GM10266 (cell line): ENCODE results near the gene KDM1B.
"Not testable (repeated sequence)": the region's sequence is repeated elsewhere in the genome, so short reads cannot be mapped to it uniquely, and the experiment has no call there.

Experiments
- DNase-seq: peaks from one replicate; pipeline ENCODE4 v3.0.0; 2012; ENCODE audit errors: extremely low spot score
- TF ChIP-seq, protein P1 (sequence below): IDR thresholded peaks from 2 replicates; pipeline ENCODE4 v1.5.1; 2012; ENCODE audit warnings: mild to moderate bottlenecking, low read depth; ENCODE audit not compliant: control insufficient read depth, insufficient read depth; ENCODE audit errors: missing control alignments

The KDM1B gene

DNA sequence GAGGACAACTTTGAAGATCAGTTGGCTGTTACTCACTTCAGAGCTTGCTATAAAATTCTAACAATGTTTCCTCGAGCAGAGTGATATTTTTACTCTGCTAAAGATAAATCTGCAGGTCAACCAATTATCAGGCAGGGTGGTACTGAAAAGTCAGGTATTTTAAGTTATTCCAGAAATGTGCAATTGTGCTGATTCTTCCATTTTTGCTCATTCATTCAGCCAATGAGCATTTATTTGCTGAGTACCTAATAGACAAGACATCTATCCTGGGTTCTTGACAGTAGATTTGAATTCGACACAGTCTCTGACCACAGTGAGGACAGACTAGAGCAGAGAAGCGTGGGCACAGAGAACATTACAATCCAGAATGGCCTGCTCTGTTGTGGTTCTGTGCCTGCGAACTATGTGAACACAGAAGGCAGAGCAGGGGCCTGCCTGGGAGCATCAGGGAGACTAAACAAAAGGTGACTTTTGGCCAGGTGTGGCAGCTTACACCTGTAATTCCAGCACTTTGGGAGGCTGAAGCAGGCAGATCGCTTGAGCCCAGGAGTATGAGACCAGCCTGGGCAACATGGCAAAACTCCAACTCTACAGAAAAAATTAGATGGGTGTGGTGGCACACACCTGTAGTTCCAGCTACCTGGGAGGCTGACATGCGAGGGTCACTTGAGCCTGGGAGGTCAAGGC lies 15.1 kb upstream of the KDM1B start:
- TF ChIP-seq, protein P1, sequence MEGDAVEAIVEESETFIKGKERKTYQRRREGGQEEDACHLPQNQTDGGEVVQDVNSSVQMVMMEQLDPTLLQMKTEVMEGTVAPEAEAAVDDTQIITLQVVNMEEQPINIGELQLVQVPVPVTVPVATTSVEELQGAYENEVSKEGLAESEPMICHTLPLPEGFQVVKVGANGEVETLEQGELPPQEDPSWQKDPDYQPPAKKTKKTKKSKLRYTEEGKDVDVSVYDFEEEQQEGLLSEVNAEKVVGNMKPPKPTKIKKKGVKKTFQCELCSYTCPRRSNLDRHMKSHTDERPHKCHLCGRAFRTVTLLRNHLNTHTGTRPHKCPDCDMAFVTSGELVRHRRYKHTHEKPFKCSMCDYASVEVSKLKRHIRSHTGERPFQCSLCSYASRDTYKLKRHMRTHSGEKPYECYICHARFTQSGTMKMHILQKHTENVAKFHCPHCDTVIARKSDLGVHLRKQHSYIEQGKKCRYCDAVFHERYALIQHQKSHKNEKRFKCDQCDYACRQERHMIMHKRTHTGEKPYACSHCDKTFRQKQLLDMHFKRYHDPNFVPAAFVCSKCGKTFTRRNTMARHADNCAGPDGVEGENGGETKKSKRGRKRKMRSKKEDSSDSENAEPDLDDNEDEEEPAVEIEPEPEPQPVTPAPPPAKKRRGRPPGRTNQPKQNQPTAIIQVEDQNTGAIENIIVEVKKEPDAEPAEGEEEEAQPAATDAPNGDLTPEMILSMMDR: no peak
- no peak for DNase-seq

DNA sequence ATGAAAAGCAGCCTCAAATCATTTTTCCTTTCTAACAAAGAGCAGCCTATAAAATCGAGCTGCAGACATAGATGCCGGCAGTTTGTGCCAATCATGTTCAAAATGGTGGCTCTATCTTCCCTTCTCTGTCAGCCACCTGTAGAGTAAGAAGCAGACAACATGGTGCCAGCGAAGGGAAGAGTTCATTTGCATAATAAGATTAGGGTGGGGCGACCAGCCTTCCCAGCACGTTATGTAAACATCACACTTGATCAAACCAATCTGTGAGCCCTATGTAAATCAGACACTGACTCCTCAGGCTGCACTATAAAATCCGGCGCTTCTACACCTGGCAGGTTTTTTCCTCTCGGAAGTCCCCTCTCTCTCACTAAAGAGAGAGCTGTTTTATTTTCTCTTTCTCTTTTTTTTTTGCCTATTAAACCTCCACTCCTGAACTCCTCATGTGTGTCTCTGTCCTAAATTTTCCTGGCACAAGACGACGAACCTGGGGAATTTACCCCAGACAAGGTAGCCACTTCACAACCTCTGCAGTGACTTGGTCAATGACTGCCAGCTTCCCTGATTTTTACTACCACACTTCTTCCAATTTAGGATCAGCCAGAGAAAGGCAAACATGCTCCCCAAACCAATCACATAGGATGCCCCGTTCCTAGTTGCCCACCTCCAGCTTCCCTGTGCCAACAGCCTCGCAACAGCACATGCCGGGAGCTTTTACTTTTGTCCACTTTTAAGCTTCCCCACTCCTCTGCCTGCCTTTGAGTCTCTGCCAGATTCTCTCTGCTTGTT lies 13.2 kb upstream of the KDM1B start:
- TF ChIP-seq, protein P1: no peak
- DNase-seq: no peak

DNA sequence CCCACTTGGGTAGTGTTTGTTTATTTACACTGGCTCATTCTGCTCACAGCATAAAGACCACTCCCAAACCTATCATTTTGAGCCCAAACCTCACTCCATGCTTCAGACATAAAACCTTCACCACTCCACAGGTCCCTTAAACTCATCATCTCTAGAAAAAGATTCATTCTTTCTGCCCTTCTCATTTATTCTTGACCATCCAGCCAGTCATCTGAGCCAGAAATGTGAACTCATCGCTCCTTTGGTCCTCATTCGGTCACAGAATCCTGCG lies 12.7 kb upstream of the KDM1B start:
- DNase-seq: no peak

DNA sequence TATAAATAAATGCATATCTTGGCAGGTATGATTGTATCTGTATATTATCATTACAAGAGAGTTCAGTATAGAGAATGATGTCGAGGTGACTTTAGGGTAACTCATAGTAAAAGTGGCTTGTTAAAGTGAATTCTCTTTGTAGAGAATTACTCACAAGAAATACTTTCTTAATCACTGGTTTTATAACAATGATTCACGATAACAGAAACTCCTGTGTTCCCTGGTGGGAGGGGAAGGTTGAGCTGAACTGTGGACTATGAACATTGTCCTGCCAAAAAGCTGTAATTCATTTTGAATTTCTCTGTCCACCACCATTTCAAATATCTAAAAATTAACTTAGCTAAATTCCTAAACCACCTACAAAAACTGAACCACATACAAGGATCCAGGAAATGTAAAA lies 8.1 kb upstream of the KDM1B start:
- TF ChIP-seq, protein P1: no peak
- no peak for DNase-seq

More for the DNA sequence above, 12.7 kb upstream of the KDM1B start:
- TF ChIP-seq, protein P1: no peak

DNA sequence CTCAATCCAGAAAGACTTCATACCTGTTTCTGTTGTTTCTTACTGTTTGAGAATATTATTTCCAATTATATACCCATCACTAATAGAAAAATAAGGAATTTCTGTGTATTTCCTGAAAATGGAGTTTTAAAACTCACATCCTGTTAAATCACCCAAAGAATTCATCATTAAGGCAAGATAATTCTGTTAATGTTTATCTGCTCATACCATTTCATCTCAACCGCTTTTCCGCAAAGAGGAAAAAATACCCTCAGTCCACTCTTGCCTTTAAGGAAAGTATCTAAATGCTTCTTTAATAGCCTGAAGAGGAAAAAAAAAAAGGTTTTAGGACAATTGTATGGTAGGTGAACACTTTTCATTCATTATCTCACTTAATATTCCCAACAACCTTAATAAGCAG lies 7.6 kb upstream of the KDM1B start:
- TF ChIP-seq, protein P1: no peak
- no peak for DNase-seq

DNA sequence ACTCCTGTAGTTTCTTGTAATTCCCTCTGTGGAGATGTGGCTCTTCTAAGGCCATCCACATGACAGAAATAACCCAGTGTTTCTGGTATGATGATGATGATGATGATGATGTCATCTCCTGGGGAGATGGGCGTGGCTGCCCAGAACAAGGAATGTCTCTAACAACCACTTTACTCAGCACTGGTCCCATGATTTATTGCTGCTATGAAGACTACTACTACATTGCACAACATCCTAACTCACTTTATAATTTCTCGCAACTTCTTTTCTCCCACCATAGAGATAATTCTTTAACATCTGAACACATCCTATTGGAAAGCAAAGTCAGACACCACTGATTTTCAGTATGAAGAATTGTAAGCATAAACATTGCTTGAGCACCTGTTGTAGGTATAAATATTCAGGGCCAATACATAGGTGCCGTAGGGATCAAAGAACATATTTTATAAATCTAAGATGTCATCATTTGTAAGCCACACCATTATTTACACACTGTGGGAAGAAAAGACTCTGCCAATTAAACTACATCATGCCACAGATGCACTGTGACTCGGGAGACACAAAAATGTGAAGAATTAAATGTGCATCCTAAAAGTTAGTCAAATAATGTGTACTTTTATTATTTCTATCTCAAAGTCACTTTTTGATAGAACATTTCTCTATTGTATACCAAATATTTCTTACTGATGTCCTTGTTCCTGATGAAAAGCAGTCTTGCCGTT lies 6.8 kb upstream of the KDM1B start:
- DNase-seq: no peak
- TF ChIP-seq, protein P1: no peak

DNA sequence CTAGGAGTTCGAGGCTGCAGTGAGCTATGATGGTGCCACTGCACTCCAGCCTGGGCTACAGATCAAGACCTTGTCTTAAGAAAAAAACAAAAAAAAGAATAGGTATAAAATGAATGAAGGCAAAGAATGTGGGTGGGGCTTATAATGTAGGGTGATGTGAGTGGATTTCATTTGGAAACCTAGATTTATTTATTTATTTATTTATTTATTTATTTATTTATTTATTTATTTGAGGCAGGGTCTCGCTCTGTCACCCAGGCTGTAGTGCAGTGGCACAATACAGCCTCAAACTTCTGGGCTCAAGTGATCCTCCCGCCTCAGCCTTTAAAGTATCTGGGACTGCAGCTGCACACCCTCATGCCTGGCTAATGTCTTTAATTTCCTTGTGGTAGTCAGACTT lies 3.8 kb upstream of the KDM1B start:
- DNase-seq: not testable (repeated sequence)
